Gastroesophageal sphincter (tissue), 3 donors: ENCODE results near the gene KRTAP22-1.

Source experiments
- CTCF ChIP-seq, 4 experiments: fragments of 200-600 bp in 2 of 4; fragments of 450-650 bp in 2 of 4; sonication (generic) in 1 of 4; IDR thresholded peaks; one replicate each; pipeline ENCODE4 v1.5.1; 2017 to 2019; ENCODE audit warnings: antibody characterized with exemption in 4 of 4, mild to moderate bottlenecking in 2 of 4, moderate library complexity in 2 of 4
- POLR2A ChIP-seq, 2 donors: fragments of 450-650 bp; IDR thresholded peaks; one replicate each; pipeline ENCODE4 v1.6.1; 2017; ENCODE audit warnings: antibody characterized with exemption in 2 of 2, mild to moderate bottlenecking in 2 of 2, moderate library complexity in 1 of 2

- no peak for TF ChIP-seq CTCF (IDR thresholded peaks at IDR 0.05)
- no peak for TF ChIP-seq POLR2A (IDR thresholded peaks at IDR 0.05)
These were observed 12.9 kb downstream of the KRTAP22-1 start, which contains the start of gene KRTAP6-1 for GRCh38 chr21:30613836-30614235.
